Measurements from ENCODE around the gene VPREB1.

GRCh38 chr22:22207845-22208564, 36.6 kb upstream of the VPREB1 start:
- TF ChIP-seq, protein P1, sequence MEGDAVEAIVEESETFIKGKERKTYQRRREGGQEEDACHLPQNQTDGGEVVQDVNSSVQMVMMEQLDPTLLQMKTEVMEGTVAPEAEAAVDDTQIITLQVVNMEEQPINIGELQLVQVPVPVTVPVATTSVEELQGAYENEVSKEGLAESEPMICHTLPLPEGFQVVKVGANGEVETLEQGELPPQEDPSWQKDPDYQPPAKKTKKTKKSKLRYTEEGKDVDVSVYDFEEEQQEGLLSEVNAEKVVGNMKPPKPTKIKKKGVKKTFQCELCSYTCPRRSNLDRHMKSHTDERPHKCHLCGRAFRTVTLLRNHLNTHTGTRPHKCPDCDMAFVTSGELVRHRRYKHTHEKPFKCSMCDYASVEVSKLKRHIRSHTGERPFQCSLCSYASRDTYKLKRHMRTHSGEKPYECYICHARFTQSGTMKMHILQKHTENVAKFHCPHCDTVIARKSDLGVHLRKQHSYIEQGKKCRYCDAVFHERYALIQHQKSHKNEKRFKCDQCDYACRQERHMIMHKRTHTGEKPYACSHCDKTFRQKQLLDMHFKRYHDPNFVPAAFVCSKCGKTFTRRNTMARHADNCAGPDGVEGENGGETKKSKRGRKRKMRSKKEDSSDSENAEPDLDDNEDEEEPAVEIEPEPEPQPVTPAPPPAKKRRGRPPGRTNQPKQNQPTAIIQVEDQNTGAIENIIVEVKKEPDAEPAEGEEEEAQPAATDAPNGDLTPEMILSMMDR (IDR thresholded peaks at IDR 0.05) = peak; percentile 41 to 75 (median 58)
- no peak for TF ChIP-seq POLR2A (IDR thresholded peaks at IDR 0.05)
